Uterus (tissue), 4 donors: ENCODE data around the gene UCK2. TPM values are rescaled to one million over a fixed set of nuclear protein-coding genes. Genes with fewer than 3 reads are reported as not detected.

Experiments used
- DNase-seq, 2 donors: peaks; one replicate each; pipeline ENCODE4 v3.0.0-alpha.2; 2019 to 2020
- H3K27ac ChIP-seq, 2 donors: fragments of 200-600 bp; sonication (generic); 1 replicate in 1 of 2; 2 replicates in 1 of 2; pipeline ENCODE4 v1.5.1; 2016 to 2018
- H3K27me3 ChIP-seq, 2 donors: fragments of 200-600 bp; sonication (generic); one replicate each; pipeline ENCODE4 v1.5.1; 2018 to 2019; ENCODE audit warnings: control low read depth in 1 of 2
- H3K36me3 ChIP-seq, 2 donors: fragments of 200-600 bp; sonication (generic); one replicate each; pipeline ENCODE4 v1.5.1; 2019; ENCODE audit warnings: control low read depth in 1 of 2
- H3K4me1 ChIP-seq, 2 donors: fragments of 200-600 bp; sonication (generic); one replicate each; pipeline ENCODE4 v1.5.1; 2018 to 2019; ENCODE audit warnings: control low read depth in 1 of 2
- H3K4me3 ChIP-seq, 2 donors: fragments of 200-600 bp; sonication (generic); 1 replicate in 1 of 2; 2 replicates in 1 of 2; pipeline ENCODE4 v1.5.1; 2018 to 2019; ENCODE audit warnings: mild to moderate bottlenecking in 1 of 2
- H3K9me3 ChIP-seq, 2 donors: fragments of 200-600 bp; sonication (generic); one replicate each; pipeline ENCODE4 v1.5.1; 2019; ENCODE audit warnings: control low read depth in 1 of 2
- CTCF ChIP-seq, 4 experiments: fragments of 200-600 bp in 2 of 4; fragments of 450-650 bp in 2 of 4; sonication (generic) in 2 of 4; IDR thresholded peaks; one replicate each; pipeline ENCODE4 v1.5.1; 2016 to 2019; ENCODE audit warnings: antibody characterized with exemption in 4 of 4, mild to moderate bottlenecking in 2 of 4, moderate library complexity in 1 of 4
- POLR2A ChIP-seq, 2 donors: fragments of 450-650 bp; IDR thresholded peaks; one replicate each; pipeline ENCODE4 v1.6.1; 2016; ENCODE audit warnings: antibody characterized with exemption in 2 of 2, mild to moderate bottlenecking in 1 of 2, moderate library complexity in 1 of 2
- intact Hi-C: fragments of 100-400 bp; cut with DNase I; formaldehyde crosslinking; loops from one replicate; pipeline ENCODE4 v1.15.1; 2023; ENCODE audit warnings: low total_unique reads
- total RNA-seq, 4 donors: library from RNA; depleted of rRNA in 3 of 4; stranded (reverse); fragments of >200 nt in 3 of 4; gene quantifications; one replicate each; pipeline versions ENCODE4 v1.1.0 to v1.2.4, GENCODE V29; 2014 to 2023
- donor health status: DM: yes; HTN: yes; CAD: no.

UCK2 gene
- total RNA-seq, 4 donors from 2014 or later = 3.5 to 34.1 (median 25.7) TPM

- DNase-seq = no peak
- intact Hi-C loops = no loop called here
- Histone ChIP-seq H3K4me3 (no peak overlapping the region), H3K4me1 (no peaks in the 10 kb centered on the region), H3K27ac (no peak overlapping the region), H3K9me3 (no peaks in the 10 kb centered on the region), H3K27me3 (no peaks in the 10 kb centered on the region), H3K36me3 (no peaks in the 10 kb centered on the region)
- no peak for TF ChIP-seq CTCF (IDR thresholded peaks at IDR 0.05)
- TF ChIP-seq POLR2A (IDR thresholded peaks at IDR 0.05) = no peak
Measured at GRCh38 chr1:165855010-165855838, 27.8 kb downstream of the UCK2 start.

- Histone ChIP-seq H3K27ac (no peak overlapping the region), H3K9me3 (no peaks in the 10 kb centered on the region), H3K36me3 (no peaks in the 10 kb centered on the region), H3K4me3 (no peak overlapping the region), H3K4me1 (no peaks in the 10 kb centered on the region), H3K27me3 (no peaks in the 10 kb centered on the region)
- DNase-seq = no peak
- intact Hi-C loops = no loop called here
- no peak for TF ChIP-seq POLR2A (IDR thresholded peaks at IDR 0.05)
Measured at GRCh38 chr1:165856021-165856420, 28.6 kb downstream of the UCK2 start.

DNA sequence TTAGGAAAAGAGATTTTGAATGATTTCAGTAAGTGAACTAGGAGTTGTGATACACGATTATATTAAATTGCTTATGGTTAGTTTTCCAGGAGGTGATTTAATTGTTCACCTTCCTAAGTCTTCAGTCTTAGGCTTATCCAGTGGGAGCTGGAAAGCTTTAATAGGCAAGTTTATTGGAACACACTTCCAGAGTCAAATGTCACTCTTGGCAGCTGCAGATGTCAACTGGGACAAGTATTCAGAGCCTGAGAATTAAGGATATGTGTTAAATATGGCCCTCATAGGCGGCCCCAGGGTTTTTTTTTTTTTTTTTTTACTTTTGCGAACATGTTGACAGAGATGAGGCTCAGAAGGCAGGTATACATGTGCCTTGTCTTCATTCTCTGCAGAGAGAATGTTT is 29.2 kb downstream of the UCK2 start:
- no peak overlapping the region for H3K4me3 ChIP-seq
- no peak overlapping the region for H3K27ac ChIP-seq
- intact Hi-C loops = no loop called here
- TF ChIP-seq POLR2A (IDR thresholded peaks at IDR 0.05) = no peak
- no peak for TF ChIP-seq CTCF (IDR thresholded peaks at IDR 0.05)
- H3K27me3 ChIP-seq = no peaks in the 10 kb centered on the region
- no peaks in the 10 kb centered on the region for H3K9me3 ChIP-seq
- no peak for DNase-seq
- H3K4me1 ChIP-seq = no peaks in the 10 kb centered on the region
- H3K36me3 ChIP-seq = no peaks in the 10 kb centered on the region

GRCh38 chr1:165857046-165857801 is 29.8 kb downstream of the UCK2 start:
- H3K27me3 ChIP-seq = no peaks in the 10 kb centered on the region
- H3K36me3 ChIP-seq = no peaks in the 10 kb centered on the region
- DNase-seq = no peak
- intact Hi-C loops = no loop called here
- H3K4me3 ChIP-seq = no peak overlapping the region
- TF ChIP-seq CTCF (IDR thresholded peaks at IDR 0.05) (no peak), POLR2A (IDR thresholded peaks at IDR 0.05) (no peak)
- H3K9me3 ChIP-seq = no peaks in the 10 kb centered on the region
- H3K27ac ChIP-seq = no peak overlapping the region
- no peaks in the 10 kb centered on the region for H3K4me1 ChIP-seq

DNA sequence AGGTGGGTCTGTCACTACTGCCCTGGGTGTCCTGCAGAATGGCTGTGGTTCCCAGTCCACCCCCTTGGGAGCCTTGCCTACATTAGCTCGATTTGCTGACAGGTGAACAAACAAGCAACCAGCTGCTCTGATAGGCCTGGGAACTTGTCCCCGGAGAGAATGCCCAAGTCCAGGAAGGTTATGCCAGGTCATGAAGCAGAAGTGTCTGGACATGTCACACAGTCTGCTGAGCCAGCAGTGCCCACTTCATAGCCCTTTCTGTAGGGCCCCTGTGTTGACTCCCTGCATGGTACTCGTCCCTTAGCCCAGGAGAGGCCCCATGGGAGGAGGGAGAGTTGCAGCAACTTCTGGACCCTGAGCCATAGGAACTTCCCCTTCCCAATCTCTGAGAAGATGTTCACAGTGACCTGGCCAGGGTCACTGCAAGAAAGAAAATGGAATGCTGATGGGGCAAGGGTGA is 31.0 kb downstream of the UCK2 start:
- H3K4me1 ChIP-seq = no peaks in the 10 kb centered on the region
- no peak overlapping the region for H3K27ac ChIP-seq
- H3K4me3 ChIP-seq = no peak overlapping the region
- no peaks in the 10 kb centered on the region for H3K9me3 ChIP-seq
- no peak for DNase-seq
- H3K27me3 ChIP-seq = no peaks in the 10 kb centered on the region
- no peaks in the 10 kb centered on the region for H3K36me3 ChIP-seq
- intact Hi-C loops = no loop called here
- TF ChIP-seq CTCF (IDR thresholded peaks at IDR 0.05) (no peak), POLR2A (IDR thresholded peaks at IDR 0.05) (no peak)
